HG03342 (cell line): ENCODE results near the gene CXCR5.

Source experiments
- ATAC-seq: cut with Tn5 transposase; IDR thresholded peaks from one replicate; pipeline ENCODE4 v1.9.1; 2021; ENCODE audit warnings: mild to moderate bottlenecking, moderate library complexity; ENCODE audit not compliant: unreplicated experiment

Gene CXCR5

DNA sequence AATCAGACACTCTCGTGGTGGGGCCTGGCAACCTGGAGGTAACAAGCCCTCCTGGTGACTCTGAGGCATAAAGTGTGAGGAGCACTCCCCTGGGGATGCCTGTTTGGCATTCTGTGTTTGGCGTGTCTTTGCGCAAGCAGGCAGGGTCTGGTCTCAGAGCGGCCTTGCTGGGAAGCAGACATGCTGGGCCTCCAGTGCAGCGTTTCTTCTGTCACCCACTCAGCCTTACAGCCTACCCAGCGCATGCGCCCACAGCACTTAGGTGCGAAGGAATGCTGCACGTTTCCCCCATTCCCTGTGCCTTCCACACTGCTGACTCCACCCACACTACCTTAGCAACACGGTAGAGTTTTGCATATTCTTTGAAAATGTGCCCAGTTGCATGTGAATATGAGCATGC lies 7.4 kb upstream of the CXCR5 start:
- no peak for ATAC-seq

GRCh38 chr11:118877487-118878162 lies 6.1 kb upstream of the CXCR5 start:
- ATAC-seq, result no peak

DNA sequence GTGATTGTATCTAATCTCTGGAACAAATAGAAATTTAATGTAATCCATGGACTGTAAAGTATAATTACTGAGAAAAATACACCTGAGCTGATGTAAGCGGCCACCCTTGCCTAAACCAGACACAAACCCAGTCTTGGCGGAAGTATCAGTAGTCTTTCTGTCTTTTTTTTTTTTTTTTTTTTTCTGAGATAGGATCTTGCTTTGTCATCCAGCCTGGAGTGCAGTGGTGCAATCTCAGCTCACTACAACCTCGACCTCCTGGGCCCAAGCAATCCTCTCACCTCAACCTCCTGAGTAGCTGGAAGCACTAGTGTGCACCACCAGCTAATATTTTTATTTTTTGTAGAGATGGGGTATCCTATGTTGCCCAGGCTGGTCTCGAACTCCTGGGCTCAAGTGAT lies 5.5 kb upstream of the CXCR5 start:
- ATAC-seq, result no peak

GRCh38 chr11:118881228-118881627 lies 2.5 kb upstream of the CXCR5 start:
- ATAC-seq, result no peak

- ATAC-seq, result no peak
Measured at GRCh38 chr11:118882491-118882890, 1.2 kb upstream of the CXCR5 start.

GRCh38 chr11:118883004-118883367 lies 706 bp upstream of the CXCR5 start:
- no peak for ATAC-seq

- no peak for ATAC-seq
Measured at GRCh38 chr11:118884875-118885274, 1.2 kb downstream of the CXCR5 start.

DNA sequence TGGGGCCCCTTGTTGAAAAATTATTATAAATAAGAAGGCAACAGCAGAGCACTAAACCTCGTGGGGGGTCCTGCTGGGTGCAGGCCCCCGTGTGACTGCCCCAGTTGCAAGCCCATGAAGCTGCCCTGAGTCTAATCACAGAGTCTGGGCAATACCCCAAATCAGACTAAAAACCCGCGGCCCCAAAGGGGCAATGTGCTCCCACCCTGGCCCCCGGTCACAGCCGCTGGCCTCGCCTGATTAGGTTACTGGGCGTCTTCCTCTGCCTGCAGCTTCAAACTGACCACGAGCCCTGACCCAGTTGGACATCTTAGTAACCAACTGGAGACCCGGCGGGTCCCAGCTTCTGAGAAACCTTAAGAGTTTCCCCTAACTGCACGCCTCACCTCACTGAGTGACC lies 1.6 kb downstream of the CXCR5 start:
- ATAC-seq, result no peak

GRCh38 chr11:118885831-118886565 lies 2.3 kb downstream of the CXCR5 start:
- ATAC-seq, result no peak

GRCh38 chr11:118886681-118887111 lies 3.0 kb downstream of the CXCR5 start:
- ATAC-seq, result no peak

DNA sequence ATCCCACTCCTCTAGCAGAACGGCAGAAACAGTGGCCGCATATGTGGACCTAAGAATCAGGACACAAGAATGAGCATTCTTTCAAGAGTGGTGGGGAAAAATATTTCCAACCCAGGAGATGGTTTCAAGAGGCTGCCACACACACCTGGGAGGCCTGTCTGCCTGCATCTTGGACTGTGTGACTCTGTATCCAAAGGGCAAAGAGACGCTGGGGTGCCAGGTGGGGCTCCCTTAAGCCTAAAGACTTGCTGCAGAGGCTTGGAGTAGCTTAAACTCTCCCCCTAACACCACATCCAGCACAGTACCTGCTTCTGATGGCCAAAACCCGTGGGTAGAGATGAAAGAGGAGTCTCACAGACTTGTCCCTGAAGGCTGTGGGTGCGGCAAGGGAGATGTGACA lies 3.5 kb downstream of the CXCR5 start:
- no peak for ATAC-seq

DNA sequence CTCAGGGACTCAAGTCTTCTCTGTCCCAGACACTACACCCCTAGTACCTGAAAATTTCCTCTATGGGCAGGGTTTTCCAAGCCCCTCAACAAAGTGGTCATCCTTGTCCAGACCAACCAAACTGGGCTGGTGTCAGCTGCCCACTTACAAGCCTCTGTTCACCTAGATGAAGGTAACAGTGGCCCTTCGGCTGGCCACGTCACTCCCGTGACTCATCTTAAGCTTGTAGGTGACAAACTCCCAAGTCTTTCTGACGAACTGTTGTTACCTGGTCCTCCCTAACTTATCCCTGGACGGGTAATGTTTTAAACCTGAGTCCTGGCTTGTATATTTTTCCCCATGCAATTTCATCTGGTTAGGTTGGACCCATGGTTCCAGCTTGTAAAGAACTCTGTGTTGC lies 4.7 kb downstream of the CXCR5 start:
- ATAC-seq, result no peak

DNA sequence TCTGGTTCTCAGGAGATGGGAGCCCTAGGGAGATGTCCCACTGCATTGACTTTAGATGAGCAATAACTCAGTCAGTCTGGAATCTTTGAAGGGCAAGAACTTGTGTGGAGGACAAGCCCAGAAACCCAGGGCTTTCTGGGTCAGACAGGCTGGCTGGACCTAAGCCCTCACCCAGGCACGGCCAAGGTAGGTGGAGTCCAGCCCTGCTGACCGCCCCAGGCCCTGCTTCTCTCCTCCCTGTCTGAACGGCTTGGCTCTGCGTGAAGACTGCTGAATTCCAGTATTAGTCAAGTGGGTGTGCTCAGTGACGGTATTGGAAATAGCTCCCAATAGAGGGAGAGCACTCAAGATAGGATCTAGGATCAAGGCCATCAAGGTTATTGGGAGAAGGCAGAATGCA lies 6.1 kb downstream of the CXCR5 start:
- no peak for ATAC-seq

GRCh38 chr11:118892514-118892913 lies 8.8 kb downstream of the CXCR5 start:
- no peak for ATAC-seq

DNA sequence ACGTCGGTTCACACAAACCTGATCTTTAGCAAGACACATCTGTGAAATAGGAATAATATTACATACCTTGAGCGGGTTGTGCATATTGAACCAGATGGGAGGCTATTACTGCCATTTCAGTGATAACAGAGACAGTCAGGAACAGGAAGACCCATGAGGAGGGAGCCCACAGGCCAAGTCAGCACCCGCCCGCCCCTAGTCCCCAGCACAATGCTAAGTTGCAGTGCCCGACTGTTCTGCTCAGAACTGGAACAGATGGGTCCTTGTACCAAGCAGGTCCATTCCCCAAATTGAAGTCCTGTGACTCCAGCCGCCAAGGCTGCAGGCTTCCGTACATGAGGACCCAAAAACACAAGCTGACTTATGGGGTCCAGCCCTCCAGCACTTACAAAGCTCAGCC lies 9.3 kb downstream of the CXCR5 start:
- ATAC-seq, result no peak

DNA sequence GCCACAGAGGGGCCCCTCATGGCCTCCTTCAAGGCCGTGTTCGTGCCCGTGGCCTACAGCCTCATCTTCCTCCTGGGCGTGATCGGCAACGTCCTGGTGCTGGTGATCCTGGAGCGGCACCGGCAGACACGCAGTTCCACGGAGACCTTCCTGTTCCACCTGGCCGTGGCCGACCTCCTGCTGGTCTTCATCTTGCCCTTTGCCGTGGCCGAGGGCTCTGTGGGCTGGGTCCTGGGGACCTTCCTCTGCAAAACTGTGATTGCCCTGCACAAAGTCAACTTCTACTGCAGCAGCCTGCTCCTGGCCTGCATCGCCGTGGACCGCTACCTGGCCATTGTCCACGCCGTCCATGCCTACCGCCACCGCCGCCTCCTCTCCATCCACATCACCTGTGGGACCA lies 10.0 kb downstream of the CXCR5 start:
- ATAC-seq, result no peak

- no peak for ATAC-seq
Measured at GRCh38 chr11:118894192-118894591, 10.5 kb downstream of the CXCR5 start.

DNA sequence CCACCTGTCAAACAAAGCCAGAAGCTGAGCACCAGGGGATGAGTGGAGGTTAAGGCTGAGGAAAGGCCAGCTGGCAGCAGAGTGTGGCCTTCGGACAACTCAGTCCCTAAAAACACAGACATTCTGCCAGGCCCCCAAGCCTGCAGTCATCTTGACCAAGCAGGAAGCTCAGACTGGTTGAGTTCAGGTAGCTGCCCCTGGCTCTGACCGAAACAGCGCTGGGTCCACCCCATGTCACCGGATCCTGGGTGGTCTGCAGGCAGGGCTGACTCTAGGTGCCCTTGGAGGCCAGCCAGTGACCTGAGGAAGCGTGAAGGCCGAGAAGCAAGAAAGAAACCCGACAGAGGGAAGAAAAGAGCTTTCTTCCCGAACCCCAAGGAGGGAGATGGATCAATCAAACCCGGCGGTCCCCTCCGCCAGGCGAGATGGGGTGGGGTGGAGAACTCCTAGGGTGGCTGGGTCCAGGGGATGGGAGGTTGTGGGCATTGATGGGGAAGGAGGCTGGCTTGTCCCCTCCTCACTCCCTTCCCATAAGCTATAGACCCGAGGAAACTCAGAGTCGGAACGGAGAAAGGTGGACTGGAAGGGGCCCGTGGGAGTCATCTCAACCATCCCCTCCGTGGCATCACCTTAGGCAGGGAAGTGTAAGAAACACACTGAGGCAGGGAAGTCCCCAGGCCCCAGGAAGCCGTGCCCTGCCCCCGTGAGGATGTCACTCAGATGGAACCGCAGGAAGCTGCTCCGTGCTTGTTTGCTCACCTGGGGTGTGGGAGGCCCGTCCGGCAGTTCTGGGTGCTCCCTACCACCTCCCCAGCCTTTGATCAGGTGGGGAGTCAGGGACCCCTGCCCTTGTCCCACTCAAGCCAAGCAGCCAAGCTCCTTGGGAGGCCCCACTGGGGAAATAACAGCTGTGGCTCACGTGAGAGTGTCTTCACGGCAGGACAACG lies 11.7 kb downstream of the CXCR5 start:
- ATAC-seq, result peak; percentile 58

DNA sequence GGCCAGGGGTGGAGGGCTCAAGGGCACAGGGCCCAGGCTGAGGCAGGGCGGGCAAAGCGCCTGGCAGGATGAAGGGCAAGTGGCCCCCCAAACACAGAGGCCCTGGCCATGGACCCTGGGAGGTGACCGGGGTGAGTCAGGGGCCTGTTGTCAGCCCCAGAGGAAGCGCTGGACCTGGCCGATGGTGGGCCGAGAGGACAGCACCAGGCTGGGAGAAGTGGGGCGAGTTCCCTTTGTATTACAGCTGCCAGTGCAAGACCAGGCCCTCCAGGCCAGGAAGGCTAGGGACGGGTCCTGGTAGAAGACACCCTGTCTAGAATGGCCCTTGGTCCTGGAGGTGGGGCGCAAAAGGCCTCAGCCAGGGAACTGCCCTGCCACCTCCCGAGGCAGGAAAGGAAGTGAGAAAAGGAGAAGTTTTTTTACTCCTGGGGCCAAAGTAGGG lies 12.8 kb downstream of the CXCR5 start:
- ATAC-seq, result no peak

GRCh38 chr11:118896921-118897591 lies 13.4 kb downstream of the CXCR5 start:
- no peak for ATAC-seq

- no peak for ATAC-seq
Measured at GRCh38 chr11:118897721-118898310, 14.1 kb downstream of the CXCR5 start.
